Renal cortex interstitium (tissue), 11 donors: ENCODE data around the gene KDELR3. TPM values are rescaled to one million over a fixed set of nuclear protein-coding genes. Genes with fewer than 3 reads are reported as not detected.
"Not testable (repeated sequence)": the region's sequence is repeated elsewhere in the genome, so short reads cannot be mapped to it uniquely, and the experiment has no call there.

Source experiments
- DNase-seq, 11 donors: peaks; one replicate each; pipeline ENCODE4 v3.0.0-alpha.2; 2013; ENCODE audit warnings: low read depth in 9 of 11, low spot score in 4 of 11; ENCODE audit errors: extremely low read depth in 1 of 11
- polyA plus RNA-seq, 3 donors: library from polyadenylated mRNA; unstranded; fragments of 120-200 nt; gene quantifications; one replicate each; pipeline ENCODE4 v1.2.1, GENCODE V29; 2013; ENCODE audit not compliant: insufficient read length in 3 of 3

The KDELR3 gene
- polyA plus RNA-seq, 3 donors: 9.3 to 11.6 (median 11.2) TPM

DNA sequence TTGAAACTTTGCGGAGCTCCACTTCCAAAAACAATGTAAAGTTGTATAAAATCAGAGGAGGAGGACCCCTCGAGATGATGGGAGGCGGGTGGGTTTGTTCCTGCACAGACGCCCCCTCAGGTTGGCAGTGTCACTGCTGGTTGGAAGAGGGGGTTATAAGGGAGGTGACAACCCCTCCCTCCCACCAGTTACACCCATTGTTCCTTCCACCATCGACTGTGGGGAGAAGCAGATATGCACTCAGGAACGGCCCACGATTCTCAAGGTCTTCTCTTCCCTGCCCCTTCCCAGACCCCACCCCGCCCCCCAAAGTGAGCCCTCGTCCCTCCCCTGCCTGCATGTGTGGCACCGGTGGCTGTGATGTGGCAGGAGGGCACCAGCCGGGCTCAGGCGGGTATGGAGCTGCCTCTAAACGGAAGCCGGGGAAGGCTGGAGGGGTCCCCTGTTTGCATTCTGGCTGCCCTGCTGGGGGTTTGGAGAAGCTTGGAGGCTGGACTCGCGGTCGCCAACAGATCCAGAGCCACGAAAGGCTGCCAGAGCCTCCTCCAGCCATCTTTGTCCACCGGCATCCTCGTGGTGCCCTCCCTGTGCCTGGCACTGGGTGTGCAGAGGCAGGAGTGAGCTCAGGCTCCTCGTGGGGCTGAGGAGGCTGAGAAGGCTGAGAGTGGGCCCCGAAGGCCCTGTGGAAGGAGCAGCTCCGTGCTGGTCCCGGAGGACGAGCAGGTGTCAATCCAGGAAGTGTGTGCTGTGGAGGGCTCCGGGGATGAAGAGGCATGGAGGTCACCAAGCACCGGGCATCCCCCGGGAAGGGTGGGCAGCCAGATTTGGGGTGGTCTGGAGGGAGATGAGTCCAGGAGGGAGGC lies 778 bp downstream of the KDELR3 start:
- DNase-seq: no peak

DNA sequence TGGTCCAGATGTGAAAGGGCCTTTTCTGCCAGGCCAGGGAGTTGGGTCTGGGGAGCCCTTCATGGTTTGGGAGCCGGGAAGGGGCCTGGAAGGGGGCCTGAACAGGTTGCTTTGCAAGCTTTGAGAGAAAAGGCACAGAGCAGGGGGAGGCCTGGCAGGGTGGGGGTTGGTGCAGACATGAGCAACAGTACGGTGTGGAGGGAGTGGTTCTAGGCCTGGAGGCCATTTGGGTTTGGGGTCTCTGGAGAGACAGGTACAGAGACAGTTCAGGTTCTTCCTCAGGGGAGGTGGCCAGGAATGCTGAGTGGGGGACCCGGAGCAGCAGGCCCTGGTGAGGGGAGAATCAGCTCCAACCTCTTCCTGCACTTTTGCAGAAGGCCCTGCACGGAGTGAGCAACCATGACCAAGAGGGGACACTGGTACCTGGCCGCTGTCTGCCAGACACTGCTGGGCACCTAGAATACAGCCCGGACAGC lies 1.4 kb downstream of the KDELR3 start:
- DNase-seq: no peak

DNA sequence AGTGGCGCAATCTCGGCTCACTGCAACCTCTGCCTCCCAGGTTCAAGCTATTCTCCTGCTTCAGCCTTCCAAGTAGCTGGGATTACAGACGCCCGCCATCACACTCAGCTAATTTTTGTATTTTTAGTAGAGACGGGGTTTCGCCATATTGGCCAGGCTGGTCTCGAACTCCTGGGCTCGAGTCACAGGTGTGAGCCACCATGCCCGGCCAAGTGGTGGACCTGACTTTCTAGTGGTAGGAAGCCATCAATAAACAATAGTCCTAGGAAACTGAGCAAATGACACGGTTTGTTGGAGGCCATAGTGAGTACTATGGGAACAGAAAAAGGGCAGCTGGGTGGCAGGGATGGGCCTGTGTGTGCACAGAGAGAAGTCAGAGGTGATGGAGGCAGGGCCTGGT lies 2.3 kb downstream of the KDELR3 start:
- DNase-seq: not testable (repeated sequence)

DNA sequence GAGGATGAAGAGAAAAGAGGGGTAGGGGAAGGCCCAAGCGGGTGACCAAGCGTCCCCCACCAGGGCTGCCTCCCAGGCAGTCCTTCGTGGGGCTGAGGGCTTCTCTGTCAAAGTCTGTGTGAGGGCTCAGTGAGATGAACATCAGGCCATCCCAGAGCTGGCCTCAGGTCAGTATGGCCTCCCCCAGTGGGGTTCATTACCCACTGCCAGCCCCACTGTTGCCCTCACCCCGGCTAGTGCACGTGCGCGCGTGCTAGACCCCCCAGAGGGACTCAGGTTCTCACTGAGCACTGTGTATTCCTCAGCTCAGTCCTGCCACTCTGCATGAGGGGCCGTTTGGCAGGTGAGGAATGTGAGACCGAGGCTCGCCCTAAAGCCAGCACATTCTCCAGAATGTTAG lies 3.3 kb downstream of the KDELR3 start:
- no peak for DNase-seq

DNA sequence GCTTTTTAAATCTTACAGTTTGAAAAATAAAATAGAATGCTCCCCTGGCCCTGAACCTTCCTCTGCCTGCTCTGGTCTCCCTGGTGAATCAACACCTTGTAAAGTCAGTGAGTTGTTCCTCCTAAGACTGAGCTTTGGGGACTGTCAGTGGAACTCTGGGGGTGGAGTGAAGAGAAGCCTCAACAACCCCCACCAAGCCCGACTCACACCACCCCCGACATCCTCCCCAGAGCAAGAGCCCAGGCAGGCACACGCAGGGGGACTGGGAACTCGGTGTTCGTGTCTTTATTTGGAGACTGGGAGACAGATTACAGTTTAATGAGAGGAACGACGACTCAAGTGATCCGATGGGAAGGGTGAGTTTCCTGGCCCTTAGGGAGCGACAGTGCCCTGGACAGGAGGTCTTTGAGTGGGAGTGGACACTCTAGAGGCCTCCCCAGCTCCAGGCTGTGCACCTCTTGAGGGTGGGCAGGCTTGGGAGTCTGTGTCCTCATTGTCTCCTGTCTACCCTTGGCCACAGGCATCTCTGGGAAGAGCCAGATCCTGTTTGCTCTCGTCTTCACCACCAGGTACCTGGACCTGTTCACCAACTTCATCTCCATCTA lies 6.2 kb downstream of the KDELR3 start:
- DNase-seq: no peak

DNA sequence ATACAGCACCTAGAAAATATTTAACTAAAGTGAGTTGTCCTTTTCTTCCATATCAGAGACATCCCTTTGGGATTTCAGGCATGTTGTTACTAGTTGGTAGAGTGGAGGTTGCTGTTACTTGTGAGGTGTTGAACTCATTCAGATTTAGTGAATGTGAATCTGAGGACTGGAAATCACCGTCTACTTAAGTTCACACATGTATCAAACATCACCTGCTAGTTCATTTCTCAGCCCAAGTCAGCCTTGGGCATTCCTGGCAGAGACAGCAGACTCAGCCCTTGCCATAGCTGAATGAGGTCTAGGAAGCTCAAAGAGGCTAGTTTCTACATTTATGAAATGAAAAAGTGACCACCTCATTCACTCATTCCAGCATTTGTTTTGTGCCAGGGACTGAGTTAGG lies 9.7 kb downstream of the KDELR3 start:
- no peak for DNase-seq

DNA sequence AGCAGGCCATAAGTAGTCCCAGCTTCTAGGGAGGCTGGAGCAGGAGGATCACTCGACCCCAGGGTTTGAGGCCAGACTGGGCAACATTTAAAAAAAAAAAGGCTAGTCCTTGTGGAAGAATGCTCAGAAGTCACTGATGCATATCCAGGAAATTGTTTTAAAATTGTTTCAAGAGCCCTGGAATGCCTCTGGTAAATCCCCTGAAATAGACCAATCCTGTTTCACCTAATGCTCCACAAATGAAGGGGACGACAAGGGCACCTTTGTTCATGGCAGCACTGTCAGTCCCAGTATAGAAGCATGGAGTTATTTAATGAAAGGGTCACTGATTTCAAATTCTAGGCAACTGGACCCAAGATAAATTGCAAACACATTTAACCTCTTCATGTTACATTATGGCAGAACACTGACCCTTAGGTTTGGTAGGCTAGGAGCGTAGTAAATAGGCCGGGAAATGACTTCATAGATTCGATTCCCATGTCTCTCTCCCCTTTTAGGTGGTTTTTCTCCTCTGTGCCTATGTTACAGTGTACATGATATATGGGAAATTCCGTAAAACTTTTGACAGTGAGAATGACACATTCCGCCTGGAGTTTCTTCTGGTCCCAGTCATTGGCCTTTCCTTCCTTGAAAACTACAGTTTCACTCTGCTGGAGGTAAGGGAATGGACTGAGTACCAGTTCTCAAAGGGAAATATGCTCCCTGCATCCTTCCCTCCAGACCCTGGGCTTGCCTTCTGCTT lies 11.4 kb downstream of the KDELR3 start:
- no peak for DNase-seq

DNA sequence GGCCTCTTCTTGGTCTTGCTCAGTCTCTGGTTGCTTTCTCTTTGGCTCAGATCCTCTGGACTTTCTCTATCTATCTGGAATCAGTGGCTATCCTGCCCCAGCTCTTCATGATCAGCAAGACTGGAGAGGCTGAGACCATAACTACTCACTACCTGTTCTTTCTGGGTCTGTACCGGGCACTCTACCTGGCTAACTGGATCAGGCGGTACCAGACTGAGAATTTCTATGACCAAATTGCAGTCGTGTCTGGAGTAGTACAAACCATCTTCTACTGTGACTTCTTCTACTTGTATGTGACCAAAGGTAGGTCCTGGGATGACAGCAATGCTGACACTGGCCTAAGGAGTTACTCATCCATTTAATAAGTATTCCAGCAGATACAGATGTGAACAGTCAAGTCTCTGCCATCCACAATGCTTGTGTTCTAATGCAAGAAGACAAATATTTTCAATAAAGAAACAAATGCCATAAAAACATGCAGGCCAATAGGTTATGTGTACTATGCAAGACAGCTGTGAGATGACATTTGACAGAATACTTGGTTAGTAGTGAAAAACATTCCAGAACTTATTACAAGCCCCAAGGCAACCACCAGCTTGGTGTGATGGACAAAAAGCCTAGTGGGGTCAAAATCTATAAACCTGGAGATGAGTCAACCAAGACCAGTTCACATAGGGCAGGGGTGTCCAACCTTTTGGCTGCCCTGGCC lies 13.4 kb downstream of the KDELR3 start:
- no peak for DNase-seq

DNA sequence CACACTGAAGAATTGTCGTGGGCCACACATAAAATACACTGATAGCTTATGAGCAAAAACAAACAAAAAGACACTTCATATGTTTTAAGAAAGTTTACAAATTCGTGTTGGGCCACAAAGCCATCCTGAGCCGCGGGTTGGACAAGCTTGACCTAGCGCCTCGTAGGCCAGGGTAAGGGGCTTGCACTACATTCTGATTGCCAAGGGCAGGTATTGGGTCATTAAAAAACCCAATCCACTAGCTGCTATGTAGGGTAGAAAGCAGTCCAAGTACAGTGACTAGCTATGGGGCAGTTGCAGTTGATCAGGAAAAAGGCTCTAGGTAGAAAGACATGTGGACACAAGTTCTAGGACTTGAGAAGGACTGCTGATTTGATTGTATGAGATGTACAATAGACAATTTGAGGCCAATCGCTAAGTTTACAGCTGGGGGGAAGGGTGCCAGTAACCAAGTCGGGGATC lies 14.0 kb downstream of the KDELR3 start:
- DNase-seq: no peak

DNA sequence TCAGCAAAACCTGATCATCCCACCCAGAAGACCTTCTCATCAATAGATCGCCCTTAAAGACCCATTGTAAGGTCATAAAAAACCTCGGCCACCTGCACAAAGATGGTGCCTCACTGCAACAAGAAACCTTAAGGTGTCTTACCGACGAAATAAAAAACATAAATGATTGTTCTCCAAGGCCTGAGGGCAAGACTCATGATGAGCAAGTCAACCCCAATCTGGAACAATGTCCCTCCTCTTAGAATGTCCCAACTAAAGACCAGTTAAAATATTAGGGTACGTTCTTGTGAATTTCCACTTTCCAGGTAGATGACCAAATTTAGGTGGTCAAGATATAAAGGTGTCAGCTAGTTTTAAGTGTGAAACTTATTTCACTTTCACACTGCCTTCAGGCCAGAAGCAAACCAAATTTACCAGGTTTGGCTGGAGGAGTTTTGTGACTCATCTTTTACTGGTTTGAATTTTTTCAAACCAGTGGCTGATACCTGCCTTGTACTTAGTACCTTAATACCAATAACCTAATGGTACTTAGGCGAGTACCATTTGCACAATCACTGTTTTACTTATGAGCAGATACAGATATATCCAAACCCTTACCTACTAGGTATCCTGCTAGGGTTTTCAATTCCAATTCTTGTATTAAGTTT lies 14.9 kb downstream of the KDELR3 start:
- no peak for DNase-seq

DNA sequence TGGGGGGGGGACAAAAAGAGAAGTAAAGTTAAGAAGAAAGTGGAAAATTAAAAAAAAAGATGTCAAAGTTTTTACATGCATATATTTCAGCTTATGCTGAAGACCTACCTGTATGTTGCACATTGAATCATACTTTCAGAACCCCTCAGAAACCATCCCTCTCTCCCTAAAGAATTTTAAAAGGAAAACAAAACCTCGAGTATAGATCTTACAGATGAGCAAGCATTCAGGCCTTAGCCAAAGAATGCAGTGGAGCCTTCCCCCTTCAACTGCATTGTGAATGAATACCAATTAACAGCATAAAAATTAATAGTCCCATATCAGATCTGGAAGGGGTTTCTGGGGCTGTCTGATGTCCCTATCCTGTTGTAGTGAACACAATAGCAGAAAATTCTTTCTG lies 16.3 kb downstream of the KDELR3 start:
- no peak for DNase-seq

DNA sequence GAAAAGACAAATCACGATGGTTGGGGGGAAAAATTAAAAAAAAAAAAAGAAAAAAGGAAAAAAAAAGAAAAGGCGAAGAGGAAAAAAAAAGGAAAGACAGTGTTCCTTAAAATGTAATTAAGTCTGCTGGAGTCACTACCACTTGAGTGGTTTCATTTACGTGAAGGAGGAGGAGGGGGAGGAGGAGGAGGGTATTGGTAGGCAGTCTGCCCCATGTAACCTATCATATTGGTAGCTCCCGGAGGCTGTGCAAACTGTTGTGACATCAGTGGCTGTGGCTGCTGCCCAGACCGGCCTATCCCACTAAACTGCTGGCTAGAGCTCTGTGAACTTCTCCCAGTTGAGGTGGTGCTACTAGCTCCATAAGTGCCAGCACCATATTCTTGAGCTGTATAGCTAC lies 17.9 kb downstream of the KDELR3 start:
- no peak for DNase-seq

DNA sequence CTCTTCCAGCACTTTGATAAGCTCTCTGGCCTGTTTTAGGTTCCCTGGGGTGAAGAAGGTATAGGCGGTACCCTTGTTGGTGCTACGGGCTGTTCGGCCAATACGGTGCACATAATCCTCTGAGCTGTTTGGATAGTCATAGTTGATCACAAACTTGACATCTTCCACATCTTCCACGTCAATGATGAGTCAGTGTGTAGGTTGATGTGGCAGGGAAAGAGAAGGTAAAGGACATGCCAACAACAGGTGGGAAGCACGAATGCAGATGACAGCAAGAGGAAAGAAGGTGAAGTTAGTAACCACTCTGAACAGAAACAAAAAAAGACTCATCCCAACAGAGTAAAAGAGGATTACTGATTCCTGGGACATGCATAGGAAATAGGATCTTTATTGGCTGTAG lies 20.1 kb downstream of the KDELR3 start:
- DNase-seq: no peak

DNA sequence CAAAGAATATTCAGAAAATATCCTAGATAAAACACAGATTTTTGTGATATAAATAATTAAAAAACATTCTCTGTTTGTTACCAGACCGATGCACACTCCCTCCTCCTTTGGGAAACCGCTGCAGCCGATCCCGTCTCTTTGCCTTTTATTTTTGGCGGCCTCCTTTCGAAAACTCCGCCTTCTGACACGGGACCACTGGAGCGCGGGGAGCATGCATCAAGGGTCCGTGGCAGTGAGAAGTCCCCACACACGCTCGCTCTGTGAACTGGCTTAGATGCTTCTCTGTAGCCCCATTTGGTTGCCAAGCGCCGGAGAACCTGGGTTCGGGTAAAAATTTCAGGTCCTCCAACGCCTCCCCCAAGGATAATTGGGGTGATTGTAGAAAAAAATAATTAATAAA lies 21.2 kb downstream of the KDELR3 start:
- no peak for DNase-seq

DNA sequence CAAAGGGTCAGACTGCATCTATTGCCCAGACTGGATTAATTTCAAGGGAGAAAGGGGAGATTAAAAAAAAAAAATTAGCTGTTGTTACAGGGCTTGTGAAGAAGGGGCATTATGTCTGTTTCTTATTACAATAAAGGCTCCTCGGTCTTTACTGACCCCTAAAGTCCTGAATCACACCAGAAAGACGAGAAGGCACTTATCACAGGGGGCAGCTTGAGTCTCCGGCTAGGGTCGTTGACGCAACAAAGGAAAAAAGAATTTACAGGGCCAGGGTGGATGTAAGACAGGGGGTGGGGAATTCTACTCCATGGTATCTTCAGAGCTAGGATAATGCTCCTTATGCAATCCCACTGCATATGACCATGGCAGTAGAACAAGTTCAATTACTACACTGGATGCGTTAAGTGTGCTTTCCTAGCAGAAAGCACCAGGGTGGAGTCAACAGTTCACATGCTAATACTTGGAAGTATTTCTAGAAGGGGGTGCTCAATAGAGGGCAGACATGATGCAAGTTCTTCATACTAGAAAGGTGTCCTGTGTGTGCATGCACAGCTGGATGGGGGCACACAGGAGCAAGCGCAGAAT lies 21.8 kb downstream of the KDELR3 start:
- no peak for DNase-seq

DNA sequence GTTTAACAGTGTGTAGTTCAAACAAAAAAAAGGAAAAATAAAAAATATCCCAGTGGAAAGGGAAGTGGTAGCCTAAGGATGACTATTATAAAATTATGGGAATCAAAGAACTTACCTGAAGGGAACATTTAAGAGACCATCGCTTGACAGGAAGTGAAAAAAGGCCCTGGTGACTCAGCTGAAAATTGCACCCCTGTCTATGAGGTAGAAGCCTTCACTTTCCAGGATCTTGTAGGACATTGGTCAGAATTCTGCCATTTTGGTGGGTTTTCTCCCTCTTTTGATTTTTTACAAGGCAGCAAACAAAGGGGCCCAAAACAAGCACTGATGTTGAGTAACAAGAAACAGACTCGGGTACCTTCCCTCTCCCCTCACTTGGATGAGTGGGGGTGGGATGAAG lies 22.6 kb downstream of the KDELR3 start:
- no peak for DNase-seq

DNA sequence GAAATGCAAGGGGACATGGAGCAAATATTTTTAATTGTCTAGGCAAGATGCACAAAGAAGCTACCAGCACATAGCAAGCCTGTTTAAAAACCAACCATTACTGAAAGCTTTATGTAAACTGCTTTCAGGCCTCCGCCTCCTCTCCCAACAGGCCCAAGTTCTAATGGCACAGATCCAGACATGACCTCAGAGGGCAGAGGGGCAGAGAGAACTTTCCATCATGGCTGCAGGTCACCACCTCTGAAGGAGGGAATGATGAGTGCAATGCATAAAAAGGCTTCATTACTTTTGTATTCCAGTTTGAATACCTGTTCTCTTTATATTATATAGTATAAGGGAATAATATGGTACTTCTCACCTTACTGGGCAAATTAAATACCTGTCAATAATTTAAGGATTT lies 23.0 kb downstream of the KDELR3 start:
- DNase-seq: no peak

DNA sequence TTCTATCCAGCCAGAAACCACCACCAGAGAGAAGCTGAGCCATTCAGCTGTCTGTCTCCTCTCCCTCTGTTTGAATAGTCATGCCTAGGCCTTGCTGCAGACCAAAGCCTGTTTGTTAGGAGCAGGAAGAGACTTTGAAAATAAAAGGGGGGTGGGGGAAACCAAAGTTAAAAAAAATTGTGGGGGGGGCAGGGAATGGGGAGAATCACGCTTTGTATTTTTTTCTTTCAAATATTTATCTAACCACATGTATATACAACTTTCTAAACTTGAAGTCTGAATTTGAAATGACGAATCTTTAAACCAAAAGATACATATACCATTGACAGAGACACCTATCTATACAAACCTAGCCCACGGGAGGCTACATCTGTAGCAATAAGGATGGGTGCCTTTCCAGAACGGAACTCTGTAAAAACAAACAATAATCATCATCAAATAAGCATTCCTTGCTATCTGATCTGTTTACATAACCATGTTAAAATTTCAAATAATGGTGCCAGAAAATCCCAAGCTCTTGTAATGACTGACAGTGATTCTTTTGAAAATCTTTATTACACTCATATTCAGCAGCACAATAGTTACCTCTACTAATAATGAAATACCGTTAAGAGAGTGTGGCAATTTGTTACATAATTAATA lies 23.9 kb downstream of the KDELR3 start:
- DNase-seq: no peak
